HL-60/S4 treated with retinoic acid at 250 ng/mL for 4 days and 3 days (cell line): ENCODE results near the gene FAM241B.

Experiments
- in situ Hi-C: fragments of 300-500 bp; cut with MboI; formaldehyde crosslinking; loops from 2 replicates; pipeline ENCODE4 v1.7.0; 2022; ENCODE audit warnings: low sequenced_read_pairs

FAM241B gene

GRCh38 chr10:69647126-69647525, 17.1 kb downstream of the FAM241B start:
- in situ Hi-C loops: no loop called here

DNA sequence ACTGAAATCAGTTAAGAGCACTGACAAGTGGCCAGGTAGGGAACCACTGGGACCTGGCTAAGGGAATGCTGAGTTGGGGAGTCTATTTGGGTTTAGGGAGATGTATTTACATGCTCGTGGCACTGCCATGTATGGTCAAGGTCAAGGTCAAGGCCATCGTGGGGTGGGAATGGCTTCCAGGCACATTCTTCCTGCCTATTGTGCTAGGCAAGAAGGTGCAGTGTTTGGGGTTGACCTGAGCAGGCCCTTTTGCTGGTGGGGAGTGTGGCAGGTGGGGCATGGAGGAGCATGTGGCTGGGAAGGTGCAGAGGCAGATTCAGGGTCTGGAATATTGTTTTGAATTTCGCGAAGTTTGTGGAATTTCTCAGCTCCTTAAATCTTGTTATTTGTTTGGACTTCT, 17.8 kb downstream of the FAM241B start:
- in situ Hi-C loops: no loop called here

DNA sequence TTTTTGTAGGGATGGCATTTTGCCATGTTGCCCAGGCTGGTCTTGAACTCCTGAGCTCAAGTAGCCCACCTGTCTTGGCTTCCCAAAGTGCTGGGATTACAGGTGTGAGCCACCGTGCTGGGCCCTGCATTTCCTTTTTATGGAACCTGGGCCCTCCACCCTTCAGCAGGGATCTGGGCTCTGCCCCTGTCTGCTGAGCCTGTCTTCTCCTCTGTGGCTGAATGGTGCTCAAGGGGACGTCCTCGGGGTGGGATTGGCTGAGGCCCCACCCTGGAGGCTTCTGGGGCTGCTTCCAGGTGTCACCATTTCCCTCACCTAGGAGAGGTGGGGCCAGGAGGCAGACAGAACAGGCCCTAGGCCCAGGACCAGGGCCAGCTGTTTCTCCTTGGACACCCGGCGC, 18.4 kb downstream of the FAM241B start:
- in situ Hi-C loops: no loop called here

DNA sequence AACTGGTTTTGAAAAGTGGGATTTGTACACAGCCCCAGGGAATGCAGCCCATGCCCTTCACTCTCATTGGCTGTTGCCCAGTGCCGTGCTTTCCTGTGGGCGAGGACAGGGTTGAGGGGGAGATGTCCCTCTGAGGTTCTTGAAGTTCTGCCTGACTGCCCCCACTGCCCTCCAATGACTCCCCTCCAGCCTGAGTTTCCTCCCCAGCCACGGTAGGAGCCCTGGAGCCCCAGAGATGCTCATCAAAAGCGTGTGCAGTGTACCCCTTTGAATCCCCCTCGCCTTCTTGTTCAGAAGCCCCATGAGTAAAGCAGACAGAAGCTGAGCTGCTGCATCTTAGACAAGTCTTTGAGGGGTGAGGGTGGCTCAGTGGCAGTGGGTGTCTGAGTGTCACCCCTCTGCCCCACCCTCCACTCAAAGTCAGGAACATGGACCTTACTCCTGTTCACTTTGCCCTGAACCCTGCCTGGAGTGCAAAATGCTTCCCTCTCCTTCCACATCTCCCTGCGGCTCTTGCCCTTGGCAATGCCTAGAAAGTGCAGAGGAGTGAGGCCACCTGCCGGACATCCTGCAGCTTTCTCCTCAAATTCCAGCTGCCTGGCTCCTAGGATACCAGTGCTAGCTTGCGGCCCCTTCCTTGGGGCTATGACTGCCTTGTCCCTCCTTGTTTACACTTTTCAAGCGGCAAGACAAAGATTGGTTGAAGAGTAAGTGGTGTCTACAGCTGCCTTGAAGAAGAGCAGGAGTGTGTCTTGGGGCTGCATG, 19.9 kb downstream of the FAM241B start:
- in situ Hi-C loops: no loop called here

GRCh38 chr10:69650589-69651261, 20.7 kb downstream of the FAM241B start:
- in situ Hi-C loops: no loop called here

DNA sequence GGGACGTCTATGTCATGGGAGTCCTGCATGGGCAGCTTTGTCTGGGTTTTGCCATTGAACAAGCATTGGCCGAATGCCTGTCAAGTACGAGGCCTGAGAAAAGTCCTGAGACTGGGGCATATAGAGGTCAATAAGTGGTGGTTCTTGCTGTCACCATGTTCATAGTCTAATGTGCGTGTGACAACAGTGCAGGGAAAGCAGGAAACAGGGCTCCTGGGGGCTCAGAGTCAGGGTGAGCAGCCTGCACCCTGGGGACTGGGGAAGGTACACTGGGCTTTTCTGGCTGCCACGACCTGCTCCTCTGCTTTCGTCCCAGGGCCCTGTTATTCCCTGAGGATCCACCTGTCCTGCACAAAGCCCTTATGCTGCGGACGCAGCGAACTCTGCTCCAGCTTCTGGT, 21.3 kb downstream of the FAM241B start:
- in situ Hi-C loops: no loop called here

DNA sequence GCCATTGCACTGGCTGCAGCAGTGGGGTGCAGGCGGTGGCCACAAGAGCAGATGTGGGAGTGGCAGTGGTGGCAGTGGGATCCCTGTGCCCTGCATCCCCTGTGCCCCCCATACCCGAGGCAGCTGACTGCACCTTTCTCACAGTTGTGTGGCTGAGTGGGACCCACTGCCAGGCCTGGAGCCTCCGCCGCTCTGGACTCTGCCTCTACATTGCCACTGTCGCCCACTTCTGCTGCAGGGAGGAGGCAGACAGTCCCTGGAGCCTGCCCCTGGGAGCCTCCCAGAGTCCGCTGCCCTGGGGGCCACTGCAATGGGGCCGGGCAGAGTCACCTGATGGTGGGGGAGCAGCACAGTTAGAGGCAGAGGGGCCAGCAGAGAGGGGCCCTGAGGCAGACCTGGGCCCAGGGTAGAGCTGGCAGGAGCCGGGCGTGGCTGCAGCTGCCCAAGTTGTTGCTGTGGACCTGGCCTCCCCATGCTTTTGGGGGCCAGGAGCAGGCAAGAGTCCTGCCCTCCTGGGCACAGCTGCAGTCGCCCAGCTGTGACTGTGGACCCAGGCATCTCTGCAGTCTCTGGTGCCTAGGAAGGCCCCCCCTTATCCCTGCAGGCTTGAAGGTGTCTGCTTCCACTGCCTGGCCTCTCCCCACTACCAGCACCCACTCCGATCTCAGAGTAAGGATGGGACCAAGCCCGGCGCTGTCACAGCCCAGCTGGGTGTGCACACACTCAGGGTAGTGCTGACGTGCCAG, 22.2 kb downstream of the FAM241B start:
- in situ Hi-C loops: no loop called here

GRCh38 chr10:69652857-69653199, 22.8 kb downstream of the FAM241B start:
- in situ Hi-C loops: no loop called here

DNA sequence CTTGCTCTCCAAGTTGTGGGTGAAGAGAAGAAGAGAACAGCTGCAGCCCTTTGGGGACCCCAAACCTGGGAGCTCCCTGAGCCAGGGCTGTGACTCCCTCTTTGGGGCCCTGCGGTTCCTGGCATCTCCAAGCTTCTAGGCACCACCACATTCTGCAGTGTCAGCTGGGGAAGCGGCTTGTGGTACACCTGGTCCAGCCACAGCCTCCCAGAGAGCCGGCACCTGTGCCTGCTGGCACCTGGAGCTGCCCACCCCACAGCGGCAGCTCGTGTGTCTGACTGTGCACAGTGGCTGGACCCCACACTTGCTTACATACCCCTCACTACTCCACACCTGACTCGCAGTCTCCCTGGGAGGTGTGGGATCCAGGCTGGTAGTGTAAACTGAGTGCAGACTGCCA, 23.5 kb downstream of the FAM241B start:
- in situ Hi-C loops: no loop called here

DNA sequence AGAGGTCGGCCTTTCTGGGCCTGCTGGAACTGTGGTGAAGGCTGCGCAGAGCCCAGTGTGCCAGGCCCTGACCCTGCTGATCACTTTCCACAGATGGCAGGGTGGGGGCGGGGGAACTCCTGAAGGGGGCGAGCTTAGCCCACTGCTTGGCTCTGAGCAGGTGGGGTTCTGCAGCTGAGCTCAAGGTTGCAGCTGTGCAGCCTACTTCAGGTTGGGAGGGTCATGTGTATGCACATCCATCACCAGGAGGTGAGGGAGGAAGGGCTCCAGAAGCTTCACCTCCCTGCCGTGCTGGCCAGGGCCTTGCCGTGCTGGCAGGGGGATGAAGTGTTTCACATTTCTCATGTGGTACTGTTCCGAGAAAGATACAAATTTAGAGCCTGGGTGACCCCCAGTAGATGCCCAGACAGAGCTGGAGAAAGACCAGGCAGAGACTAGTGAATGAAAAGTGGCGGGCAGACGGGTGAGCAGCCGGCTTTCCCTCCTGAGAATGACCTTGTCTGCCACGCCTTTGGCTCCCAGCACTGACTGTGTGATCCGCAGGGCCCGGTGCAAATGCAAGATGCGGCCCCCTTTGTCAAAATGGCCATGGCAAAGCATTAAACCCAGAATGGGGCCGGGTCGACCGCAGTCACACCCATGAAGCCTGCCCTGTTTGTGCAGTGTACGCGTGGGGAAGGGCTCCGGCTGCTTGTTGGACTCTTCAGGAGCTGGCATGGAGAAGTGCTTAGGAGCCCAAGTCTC, 25.2 kb downstream of the FAM241B start:
- in situ Hi-C loops: no loop called here

DNA sequence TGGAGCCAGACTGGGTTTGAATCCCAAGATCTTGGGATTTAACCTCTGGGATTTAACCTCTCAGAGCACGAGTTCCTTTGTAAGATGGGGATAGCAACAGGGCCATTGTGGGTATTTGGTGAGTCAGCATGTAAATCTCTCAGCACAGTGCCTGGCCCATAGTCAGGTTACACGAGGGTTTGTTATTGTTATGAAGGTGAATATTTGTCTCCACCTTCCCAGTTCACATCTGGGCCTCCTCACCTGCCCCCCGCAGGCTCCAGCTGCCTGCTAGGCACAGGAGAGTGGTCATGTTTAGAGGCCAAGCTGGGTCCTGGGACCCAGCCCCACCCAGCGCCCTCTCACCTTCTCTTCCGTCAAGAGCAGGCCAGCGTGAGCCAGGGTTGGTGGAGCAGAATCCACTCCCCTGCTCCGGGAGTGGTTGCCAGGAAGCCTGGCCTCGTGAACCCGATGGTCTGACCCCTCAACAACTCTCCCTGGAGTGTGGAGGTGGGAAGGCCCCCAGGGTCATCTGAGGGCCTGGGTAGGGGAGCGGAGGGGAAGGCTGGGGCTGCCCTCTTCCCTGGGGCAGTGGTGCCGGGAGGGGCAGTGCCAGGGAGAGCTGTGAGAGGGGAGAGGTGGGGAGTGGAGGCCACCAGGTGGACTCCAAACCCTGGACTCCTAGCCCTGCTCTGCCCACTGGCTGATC, 26.0 kb downstream of the FAM241B start:
- in situ Hi-C loops: no loop called here

GRCh38 chr10:69656742-69657269, 26.8 kb downstream of the FAM241B start:
- in situ Hi-C loops: no loop called here

DNA sequence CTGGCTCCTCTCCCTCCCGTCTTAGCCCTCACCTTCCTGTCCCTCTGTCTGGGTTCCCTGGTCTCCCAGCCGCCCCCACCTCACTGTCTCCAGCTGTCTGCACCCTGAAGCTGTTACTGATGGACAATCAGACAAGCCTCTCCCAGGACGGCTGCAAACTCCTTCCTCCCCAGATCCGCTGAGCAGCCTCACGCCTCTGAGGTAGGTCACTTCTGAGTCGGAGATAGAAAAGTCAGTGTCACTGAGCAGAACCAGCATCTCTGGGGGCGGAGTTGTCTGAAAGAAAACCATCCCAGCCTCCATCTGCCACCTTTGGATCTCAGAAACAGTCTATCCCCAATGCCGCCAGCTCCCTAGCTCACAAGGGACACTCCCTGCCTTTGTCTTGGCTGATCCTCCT, 27.4 kb downstream of the FAM241B start:
- in situ Hi-C loops: no loop called here

GRCh38 chr10:69657866-69658265, 27.8 kb downstream of the FAM241B start:
- in situ Hi-C loops: no loop called here

DNA sequence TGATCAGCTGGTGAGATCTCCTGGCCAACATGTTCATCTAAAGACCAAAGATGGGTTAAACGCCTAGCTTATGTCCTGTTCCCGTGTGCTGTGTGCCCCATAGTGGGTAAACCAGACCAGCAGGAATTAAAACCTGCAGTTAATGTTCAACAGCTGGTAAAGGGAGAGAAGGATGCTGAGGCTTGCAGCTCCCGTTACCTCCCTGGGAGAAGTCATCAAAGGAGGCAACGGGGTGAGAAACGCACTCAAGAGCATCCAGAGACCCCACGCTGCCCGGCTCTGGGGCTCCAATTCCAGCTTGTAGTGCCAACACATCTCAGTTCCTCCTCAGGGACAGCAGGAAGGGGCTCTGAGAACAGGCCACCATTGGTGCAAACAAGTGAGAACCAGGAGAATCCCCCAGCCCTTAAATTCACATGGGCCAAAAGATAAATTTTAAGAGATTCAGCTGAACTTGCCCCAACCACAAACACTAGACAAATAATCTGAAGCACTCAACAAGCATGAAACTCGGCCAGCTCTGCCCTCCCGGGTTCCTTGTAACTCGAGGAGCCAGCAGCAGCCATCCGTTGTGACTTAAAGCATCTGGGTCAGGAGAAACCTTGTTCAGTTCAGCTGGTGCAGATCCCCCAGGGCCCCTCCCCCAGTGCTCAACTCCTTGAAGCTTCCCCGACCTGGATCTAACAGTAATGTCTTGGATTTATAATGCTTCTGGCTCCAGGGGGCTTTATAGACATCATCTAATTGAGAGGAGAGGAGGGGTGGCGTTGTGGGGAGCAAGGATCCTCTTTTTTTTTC, 29.4 kb downstream of the FAM241B start:
- in situ Hi-C loops: no loop called here

DNA sequence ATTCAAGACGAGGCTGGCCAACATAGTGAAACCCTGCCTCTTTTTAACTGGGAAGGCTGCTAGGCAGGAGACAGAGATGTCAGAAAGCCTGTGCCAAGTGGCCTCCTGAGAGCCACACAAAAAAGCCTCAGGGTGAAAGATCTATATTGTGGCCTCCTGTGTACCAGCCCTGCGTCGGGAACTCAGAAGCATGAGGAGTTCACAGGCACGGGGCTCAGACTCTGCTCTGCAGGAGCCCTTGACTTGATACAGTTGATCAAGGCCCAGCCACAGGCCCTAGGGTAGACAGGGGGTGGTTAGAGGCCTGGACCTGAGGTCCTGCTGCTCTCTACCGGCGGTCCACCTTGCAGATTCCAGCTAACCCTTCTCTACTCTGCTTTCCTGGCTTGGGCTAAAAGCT, 30.2 kb downstream of the FAM241B start:
- in situ Hi-C loops: no loop called here

DNA sequence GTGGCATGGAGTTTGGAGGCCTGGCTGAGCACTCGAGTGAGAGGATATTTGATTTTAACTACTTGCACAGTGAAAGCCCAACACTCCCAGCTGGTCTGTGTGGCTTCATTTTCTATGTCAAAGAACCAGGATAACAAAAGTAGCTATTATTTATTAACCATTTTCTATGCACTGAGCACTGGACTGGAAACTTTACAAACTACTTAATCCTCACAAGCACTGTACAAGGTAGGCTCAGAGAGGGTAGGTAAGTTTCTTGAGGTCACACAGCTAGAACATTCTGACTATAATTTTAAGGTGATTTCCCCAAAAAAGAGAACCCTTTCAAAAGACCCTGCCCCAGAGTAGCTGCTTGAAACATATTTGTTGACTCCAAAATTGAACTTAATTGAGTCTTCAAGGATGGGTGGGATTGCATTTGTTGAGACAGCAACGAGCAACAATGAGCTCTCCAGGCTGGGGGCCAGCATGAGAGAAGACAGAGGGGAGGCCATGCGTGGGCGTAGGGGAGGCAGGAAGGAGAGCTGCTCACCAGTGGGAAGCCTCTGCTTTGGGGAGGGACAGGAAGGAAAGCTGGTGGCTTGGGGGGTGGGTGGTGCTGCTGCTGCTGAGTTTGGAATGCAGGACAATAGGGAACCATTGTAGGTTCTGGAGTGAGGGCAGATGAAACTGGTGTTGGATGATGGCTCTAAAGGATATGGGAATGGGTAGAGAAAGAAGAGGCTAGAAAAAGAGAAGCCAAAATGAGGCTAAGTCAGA, 31.5 kb downstream of the FAM241B start:
- in situ Hi-C loops: no loop called here

GRCh38 chr10:69662173-69662877, 32.3 kb downstream of the FAM241B start:
- in situ Hi-C loops: no loop called here
